ENCODE results near the gene EYA3.

The EYA3 gene

GRCh38 chr1:28070725-28071593 lies 17.5 kb downstream of the EYA3 start:
- no peak for DNase-seq (ENCODE audit: low spot score)

GRCh38 chr1:28067523-28068090 lies 20.8 kb downstream of the EYA3 start:
- no peak for DNase-seq (ENCODE audit: low spot score)

- DNase-seq (ENCODE audit: low spot score), result no peak
These were observed 21.8 kb downstream of the EYA3 start for GRCh38 chr1:28066393-28067154.

GRCh38 chr1:28064064-28064463 lies 24.3 kb downstream of the EYA3 start:
- DNase-seq (ENCODE audit: low spot score), result no peak

DNA sequence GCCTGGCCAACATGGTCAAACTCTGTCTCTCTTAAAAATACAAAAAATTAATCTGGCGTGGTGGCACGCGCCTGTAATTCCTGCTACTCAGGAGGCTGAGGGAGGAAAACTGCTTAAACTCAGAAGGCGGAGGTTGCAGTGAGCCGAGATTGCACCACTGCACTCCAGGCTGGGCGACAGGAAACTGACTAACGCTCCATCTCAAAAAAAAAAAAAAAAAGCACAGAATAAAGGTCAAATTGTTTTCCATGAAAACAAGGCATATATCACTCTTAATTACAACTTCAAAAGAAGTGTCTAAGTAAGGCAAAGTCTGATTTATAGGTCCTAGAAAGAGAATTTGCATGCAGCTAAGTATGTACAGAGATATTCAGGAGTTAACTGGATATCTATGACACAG lies 25.6 kb downstream of the EYA3 start:
- DNase-seq (ENCODE audit: low spot score), result no peak

DNA sequence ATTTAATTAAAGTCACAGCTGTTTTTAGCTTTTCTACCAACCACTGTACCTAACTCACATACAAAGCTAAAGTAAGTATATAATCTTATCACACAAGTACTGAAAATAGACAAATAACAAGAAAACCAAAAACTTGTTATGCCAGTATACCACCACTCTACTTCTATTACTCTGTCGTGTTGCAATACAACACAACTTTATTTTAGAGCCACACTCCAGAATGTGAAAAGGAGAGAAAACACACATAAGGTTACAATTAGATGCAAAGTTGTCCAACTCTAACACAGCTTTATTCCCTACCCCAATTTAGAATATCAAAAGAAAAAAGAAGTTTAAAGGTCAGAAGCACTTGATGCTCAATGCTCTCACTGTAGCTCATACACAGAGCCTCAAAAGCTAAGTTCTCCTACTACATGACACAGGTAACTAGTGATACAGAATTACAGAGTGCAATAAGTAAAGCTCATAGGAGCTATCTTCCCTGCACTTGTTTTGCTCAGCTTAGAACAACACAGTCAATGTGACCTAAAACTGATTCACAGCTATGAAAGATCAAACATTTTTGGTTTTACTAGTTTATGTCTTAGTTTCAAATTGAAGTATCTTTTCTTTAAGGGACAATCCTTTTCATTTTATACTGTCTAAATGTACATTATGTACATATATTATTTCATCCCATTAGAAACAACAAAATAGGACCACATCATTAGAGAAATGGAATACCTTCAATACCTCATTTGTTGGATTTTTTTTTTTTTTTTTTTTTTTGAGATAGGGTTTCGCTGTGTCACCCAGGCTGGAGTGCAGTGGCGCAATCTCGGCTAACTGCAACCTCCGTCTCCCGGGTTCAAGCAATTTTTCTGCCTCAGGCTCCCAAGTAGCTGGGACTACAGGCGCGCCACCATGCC lies 29.2 kb downstream of the EYA3 start:
- DNase-seq (ENCODE audit: low spot score), result no peak

DNA sequence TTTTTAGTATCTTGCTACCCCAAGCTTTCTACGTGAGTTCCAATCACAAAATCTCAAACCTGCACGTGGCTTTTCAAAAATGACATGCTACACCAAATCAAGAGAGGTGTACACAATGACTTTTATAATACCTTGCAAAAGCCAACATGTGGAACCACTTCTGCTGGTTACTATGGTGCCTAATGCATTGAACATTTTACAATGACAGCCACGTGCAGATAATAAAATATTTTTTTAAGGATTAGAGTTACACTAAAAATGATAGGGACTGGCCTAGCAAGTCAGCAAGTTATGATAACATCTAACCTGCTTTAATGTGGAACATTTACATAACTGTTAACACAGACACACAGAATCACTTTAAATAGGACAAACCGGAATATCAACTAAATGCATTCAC lies 30.2 kb downstream of the EYA3 start:
- no peak for DNase-seq (ENCODE audit: low spot score)

- no peak for DNase-seq (ENCODE audit: low spot score)
These were observed 32.1 kb downstream of the EYA3 start for GRCh38 chr1:28056129-28056925.

DNA sequence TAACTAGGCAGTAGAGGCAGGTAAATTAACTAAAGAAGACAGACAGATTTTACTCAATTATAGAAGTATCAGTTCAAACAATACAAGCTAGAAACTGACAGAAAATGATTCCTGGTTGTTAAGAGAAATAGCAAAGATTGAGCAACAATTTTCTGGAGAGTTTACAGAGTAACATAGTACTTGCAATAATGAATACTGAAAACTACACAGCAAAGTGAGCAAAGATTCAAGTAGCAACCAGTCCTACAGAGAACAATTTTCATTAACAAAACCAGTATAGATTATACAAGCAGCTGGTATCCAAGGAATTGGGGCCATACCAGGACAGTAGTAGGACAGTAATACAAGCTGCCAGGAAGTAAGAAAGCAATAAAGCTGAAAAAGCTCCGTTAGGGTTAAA lies 37.6 kb downstream of the EYA3 start:
- DNase-seq (ENCODE audit: low spot score), result no peak

- DNase-seq (ENCODE audit: low spot score), result no peak
These were observed 41.7 kb downstream of the EYA3 start for GRCh38 chr1:28046716-28047115.

DNA sequence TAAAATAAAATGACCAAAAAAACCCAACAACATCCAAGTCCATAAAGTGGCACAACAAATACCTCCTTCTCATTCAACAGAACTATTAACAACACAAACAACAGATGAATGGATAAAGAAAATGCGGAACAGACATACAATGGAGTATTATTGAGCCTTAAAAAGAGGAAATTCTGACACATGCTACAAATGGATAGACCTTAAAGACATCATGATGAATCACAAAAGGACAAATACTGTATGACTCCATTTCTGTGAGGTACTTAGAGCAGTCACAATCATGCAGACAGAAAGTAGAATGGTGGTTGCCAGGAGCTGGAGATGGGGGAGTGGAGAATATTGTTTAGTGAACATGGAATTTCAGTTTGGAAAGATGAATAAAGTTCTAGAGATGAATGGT lies 42.6 kb downstream of the EYA3 start:
- no peak for DNase-seq (ENCODE audit: low spot score)

- DNase-seq (ENCODE audit: low spot score), result no peak
These were observed 44.0 kb downstream of the EYA3 start for GRCh38 chr1:28044399-28044798.

GRCh38 chr1:28039341-28039740 lies 49.1 kb downstream of the EYA3 start:
- DNase-seq (ENCODE audit: low spot score), result no peak

- DNase-seq (ENCODE audit: low spot score), result no peak
These were observed 50.5 kb downstream of the EYA3 start for GRCh38 chr1:28037946-28038345.

DNA sequence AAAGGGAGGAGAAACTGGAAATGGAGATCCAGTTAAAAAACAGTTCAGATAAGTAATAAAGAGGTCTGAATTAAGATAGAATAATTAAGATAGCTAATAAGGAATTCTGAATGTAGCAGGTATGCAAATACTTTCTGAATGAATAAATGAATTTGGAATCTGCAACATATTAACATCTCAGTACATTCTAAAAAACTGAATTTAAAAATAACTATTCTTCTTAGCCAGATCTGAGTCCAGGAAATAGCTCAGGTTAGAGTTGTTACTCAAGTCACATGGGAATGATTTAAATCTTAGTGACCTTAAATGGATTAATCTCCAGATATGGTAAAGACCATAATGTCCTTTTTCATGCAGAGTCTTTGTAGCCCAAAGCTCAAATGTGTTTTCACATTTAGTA lies 51.2 kb downstream of the EYA3 start:
- no peak for DNase-seq (ENCODE audit: low spot score)

- DNase-seq (ENCODE audit: low spot score), result peak; percentile 41
These were observed 52.0 kb downstream of the EYA3 start for GRCh38 chr1:28036431-28036830.

- no peak for DNase-seq (ENCODE audit: low spot score)
These were observed 53.0 kb downstream of the EYA3 start for GRCh38 chr1:28035420-28035819.

- no peak for DNase-seq (ENCODE audit: low spot score)
These were observed 56.1 kb downstream of the EYA3 start for GRCh38 chr1:28032281-28032680.

- DNase-seq (ENCODE audit: low spot score), result no peak
These were observed 57.2 kb downstream of the EYA3 start for GRCh38 chr1:28031173-28031572.

GRCh38 chr1:28028873-28029654 lies 59.3 kb downstream of the EYA3 start:
- no peak for DNase-seq (ENCODE audit: low spot score)
